ENCODE measurements around the gene ANO2.

DNA sequence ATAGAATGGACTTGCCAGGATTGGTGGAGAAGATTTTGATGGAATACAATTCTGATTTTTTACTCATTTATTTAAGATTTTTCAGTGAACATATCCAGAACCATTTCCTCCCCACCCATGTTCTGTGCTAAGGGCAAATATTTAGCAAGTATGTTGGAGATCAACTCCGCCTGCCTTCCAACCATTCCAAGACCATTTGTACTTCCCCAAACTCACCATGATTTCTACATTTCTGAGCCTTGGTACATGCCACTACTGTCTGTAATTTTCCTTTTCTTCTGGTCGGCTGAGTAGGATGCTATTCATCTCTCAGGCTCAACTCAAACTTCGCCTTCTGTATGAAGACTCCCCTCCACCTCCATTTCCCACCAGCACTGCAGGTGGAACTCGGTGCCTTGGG is 362.5 kb downstream of the ANO2 start:
- TF ChIP-seq, protein P1, sequence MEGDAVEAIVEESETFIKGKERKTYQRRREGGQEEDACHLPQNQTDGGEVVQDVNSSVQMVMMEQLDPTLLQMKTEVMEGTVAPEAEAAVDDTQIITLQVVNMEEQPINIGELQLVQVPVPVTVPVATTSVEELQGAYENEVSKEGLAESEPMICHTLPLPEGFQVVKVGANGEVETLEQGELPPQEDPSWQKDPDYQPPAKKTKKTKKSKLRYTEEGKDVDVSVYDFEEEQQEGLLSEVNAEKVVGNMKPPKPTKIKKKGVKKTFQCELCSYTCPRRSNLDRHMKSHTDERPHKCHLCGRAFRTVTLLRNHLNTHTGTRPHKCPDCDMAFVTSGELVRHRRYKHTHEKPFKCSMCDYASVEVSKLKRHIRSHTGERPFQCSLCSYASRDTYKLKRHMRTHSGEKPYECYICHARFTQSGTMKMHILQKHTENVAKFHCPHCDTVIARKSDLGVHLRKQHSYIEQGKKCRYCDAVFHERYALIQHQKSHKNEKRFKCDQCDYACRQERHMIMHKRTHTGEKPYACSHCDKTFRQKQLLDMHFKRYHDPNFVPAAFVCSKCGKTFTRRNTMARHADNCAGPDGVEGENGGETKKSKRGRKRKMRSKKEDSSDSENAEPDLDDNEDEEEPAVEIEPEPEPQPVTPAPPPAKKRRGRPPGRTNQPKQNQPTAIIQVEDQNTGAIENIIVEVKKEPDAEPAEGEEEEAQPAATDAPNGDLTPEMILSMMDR (IDR thresholded peaks at IDR 0.05; ENCODE audit: low read depth, low read length, missing input control), result no peak
- no peak for TF ChIP-seq TAF1 (conservative IDR thresholded peaks at IDR 0.05)
- TF ChIP-seq YY1 (IDR thresholded peaks at IDR 0.05), result no peak
- TF ChIP-seq GABPA (IDR thresholded peaks at IDR 0.05 in 1 of 2, conservative IDR thresholded peaks at IDR 0.05 in 1 of 2), result no peak
- no peak for TF ChIP-seq SP1 (IDR thresholded peaks at IDR 0.05)
- TF ChIP-seq, protein P2, sequence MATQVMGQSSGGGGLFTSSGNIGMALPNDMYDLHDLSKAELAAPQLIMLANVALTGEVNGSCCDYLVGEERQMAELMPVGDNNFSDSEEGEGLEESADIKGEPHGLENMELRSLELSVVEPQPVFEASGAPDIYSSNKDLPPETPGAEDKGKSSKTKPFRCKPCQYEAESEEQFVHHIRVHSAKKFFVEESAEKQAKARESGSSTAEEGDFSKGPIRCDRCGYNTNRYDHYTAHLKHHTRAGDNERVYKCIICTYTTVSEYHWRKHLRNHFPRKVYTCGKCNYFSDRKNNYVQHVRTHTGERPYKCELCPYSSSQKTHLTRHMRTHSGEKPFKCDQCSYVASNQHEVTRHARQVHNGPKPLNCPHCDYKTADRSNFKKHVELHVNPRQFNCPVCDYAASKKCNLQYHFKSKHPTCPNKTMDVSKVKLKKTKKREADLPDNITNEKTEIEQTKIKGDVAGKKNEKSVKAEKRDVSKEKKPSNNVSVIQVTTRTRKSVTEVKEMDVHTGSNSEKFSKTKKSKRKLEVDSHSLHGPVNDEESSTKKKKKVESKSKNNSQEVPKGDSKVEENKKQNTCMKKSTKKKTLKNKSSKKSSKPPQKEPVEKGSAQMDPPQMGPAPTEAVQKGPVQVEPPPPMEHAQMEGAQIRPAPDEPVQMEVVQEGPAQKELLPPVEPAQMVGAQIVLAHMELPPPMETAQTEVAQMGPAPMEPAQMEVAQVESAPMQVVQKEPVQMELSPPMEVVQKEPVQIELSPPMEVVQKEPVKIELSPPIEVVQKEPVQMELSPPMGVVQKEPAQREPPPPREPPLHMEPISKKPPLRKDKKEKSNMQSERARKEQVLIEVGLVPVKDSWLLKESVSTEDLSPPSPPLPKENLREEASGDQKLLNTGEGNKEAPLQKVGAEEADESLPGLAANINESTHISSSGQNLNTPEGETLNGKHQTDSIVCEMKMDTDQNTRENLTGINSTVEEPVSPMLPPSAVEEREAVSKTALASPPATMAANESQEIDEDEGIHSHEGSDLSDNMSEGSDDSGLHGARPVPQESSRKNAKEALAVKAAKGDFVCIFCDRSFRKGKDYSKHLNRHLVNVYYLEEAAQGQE (IDR thresholded peaks at IDR 0.05), result no peak
- TF ChIP-seq, protein P3, sequence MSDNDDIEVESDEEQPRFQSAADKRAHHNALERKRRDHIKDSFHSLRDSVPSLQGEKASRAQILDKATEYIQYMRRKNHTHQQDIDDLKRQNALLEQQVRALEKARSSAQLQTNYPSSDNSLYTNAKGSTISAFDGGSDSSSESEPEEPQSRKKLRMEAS (IDR thresholded peaks at IDR 0.05), result no peak

All from liver (tissue), 3 donors.